C4-2B (cell line): ENCODE results near the gene USP30.

ENCODE experiments used
- ZFX ChIP-seq: fragments of 450-650 bp; IDR thresholded peaks from 2 replicates; pipeline ENCODE4 v1.6.1; 2017
- TF ChIP-seq, protein P1 (sequence below): fragments of 450-650 bp; conservative IDR thresholded peaks from 2 replicates; pipeline ENCODE4 v1.5.1; 2017; ENCODE audit warnings: mild to moderate bottlenecking

GRCh38 chr12:109053382-109054123 is 1.2 kb downstream of the USP30 start:
- TF ChIP-seq, protein P1, sequence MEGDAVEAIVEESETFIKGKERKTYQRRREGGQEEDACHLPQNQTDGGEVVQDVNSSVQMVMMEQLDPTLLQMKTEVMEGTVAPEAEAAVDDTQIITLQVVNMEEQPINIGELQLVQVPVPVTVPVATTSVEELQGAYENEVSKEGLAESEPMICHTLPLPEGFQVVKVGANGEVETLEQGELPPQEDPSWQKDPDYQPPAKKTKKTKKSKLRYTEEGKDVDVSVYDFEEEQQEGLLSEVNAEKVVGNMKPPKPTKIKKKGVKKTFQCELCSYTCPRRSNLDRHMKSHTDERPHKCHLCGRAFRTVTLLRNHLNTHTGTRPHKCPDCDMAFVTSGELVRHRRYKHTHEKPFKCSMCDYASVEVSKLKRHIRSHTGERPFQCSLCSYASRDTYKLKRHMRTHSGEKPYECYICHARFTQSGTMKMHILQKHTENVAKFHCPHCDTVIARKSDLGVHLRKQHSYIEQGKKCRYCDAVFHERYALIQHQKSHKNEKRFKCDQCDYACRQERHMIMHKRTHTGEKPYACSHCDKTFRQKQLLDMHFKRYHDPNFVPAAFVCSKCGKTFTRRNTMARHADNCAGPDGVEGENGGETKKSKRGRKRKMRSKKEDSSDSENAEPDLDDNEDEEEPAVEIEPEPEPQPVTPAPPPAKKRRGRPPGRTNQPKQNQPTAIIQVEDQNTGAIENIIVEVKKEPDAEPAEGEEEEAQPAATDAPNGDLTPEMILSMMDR, result no peak
- TF ChIP-seq ZFX, result no peak
